ENCODE data around the gene NUMB.
"Not testable (repeated sequence)": the region's sequence is repeated elsewhere in the genome, so short reads cannot be mapped to it uniquely, and the experiment has no call there.

Gene NUMB

GRCh38 chr14:73463411-73463810 lies 5.1 kb upstream of the NUMB start:
- DNase-seq, result no peak

- no peak for DNase-seq
Observed at GRCh38 chr14:73462815-73463214, 4.5 kb upstream of the NUMB start.

GRCh38 chr14:73462048-73462715 lies 3.8 kb upstream of the NUMB start:
- peak; percentile 83 for DNase-seq

GRCh38 chr14:73461478-73462047 lies 3.2 kb upstream of the NUMB start:
- DNase-seq, result no peak

- DNase-seq, result peak; percentile 51
Observed at GRCh38 chr14:73460691-73461127, 2.4 kb upstream of the NUMB start.

DNA sequence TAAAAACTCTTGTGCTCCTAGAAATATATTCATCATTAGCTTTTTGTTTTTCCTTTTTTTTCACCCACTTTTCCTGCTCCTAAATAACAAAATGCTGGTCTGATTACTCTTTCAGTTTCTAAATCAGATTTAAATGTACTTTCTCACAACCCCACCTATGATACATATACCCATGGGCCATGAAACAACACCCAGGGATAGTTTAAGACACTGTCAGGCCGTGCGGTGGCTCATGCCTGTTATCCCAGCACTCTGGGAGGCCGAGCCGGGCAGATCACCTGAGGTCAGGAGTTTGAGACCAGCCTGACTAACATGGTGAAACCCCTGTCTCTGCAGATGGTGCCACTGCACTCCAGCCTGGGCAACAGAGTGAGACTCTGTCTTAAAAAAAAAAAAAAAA lies 1.6 kb upstream of the NUMB start:
- DNase-seq, result no peak

DNA sequence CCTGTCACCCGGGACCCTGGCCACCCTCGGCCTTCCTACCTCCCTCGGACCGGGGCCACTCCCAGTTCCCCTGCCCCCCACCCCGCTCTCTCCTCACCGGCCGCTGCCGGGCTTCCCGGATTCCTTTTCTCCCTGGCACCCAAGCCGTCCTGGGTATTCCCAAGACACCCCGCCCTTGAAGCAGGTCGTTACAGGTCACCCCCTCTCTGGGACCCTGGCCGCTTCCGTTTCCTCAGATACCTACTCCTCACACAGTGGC lies 493 bp downstream of the NUMB start:
- no peak for DNase-seq

GRCh38 chr14:73457041-73457923 lies 1.1 kb downstream of the NUMB start:
- DNase-seq, result no peak

- no peak for DNase-seq
Observed at GRCh38 chr14:73455294-73455693, 3.1 kb downstream of the NUMB start.

GRCh38 chr14:73452341-73453186 lies 5.8 kb downstream of the NUMB start:
- DNase-seq, result no peak

- DNase-seq, result no peak
Observed at GRCh38 chr14:73443758-73444157, 14.6 kb downstream of the NUMB start.

DNA sequence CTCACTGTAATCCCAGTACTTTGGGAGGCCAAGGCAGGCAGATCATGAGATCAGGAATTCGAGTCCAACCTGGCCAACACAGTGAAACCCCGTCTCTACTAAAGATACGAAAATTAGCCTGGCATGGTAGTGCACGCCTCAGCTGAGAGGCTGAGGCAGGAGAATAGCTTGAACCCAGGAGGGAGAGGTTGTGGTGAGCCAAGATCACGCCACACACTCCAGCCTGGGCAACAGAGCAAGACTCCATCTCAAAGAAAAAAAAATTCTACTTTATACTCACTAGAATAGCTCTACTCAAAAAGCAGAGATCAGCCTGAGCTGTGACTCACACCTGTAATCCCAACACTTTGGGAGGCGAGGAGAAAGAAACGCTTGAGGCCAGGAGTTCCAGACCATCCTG lies 17.1 kb downstream of the NUMB start:
- no peak for DNase-seq

DNA sequence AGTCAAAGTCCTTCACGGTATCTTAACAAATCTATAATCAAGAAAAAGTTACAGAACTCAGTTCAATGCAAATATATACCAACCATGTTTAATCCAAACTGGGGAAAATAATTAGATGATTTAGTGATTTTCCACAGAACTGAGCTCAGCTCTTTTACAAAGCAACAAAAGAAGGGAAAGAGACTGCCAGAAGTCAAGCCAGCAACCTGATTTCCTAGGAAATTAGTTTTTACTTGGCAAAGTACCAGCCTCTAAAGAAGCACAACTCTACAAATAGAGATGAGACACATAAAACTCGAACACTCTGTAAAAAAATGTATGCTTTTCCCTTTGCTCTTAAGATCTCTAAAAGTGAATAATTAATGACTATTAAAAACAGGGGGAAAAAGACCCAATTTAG lies 19.4 kb downstream of the NUMB start:
- no peak for DNase-seq

DNA sequence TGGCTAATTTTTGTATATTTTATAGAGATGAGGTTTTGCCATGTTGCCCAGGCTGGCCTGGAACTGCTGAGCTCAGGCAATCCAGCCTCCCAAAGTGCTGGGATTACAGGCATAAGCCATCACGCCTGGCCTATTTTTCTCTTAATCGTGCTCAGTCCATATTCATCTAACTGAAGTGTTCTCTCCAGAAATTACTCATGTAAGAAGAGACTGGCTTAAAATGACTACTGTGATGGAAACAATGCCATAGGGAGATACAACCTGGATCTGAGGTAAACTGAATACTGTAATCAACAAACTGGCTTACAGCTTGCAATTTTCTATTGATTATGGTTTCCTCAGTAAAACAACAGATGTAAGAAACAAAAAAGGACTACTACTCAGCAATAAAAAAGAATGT lies 21.1 kb downstream of the NUMB start:
- no peak for DNase-seq

DNA sequence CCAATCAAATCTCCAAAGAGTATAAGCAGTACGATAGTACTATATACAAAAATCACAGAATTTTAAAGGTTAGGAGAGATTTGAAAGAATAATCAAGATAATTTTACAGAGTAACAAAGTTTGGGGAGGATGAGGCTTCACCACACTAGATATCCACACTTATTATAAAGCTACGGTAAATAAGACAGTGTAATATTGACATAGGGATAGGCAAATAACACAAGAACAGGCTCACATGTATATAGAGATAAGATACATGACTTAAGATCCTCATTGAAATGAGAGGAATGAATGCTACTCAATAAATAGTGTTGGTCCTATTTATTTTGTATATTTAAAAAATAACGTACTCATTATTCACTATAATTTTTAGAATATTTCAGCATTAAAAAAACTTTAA lies 26.2 kb downstream of the NUMB start:
- no peak for DNase-seq

DNA sequence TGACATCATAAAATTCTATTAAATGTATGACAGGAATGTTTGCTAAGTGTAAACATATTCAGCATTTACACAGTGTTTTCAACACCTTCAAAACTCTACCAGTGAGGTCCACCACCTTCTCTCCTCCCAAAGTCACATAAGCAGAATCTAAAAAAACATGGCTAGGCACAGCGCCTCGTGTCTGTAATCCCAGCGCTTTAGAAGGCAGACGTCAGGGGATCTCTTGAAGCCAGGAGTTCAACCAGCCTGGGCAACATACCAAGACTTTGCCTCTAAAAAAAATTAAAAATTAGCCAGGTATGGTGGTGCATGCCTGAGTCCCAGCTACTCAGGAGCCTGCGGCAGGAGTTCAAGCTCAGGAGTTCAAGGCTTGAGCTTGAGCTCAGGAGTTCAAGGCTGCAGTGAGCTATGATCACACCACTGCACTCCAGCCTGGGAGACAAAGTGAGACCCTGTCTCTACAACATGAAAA lies 30.0 kb downstream of the NUMB start:
- DNase-seq, result peak; percentile 11

DNA sequence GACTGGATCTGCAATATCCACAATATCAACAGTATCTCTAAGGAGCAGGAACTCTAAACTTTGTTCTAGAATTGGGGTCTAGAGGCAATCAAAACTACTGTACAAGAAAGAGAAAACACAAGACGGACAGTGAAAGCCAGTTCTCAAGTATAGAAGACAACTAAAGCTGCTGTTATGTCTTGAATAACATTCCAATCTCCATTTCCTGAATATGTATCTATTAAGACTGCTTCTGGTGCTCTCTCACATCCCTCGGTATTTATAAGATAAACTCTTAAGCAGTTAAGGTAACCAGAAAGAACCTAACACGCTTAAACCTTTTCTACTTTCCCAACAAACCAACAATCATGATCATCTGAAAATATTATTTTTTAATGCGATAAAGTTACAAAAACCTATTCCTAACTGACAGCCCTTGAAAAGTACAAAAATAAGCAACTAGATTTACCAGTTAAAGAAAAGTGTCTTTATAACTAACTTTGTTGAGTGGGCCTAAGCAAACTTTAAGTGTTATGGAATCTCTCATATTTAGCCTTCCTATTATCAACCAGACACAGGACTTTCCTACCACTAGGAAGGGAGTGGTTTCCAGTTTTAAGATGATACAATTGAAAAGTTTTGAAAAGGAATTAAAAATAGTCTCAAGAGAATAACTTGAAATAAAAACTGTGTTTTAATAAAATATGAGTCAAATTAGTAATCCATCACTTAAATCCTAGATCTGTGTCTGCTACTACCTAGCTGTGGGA lies 30.7 kb downstream of the NUMB start:
- no peak for DNase-seq

- DNase-seq, result no peak
Observed at GRCh38 chr14:73426877-73427276, 31.5 kb downstream of the NUMB start.

DNA sequence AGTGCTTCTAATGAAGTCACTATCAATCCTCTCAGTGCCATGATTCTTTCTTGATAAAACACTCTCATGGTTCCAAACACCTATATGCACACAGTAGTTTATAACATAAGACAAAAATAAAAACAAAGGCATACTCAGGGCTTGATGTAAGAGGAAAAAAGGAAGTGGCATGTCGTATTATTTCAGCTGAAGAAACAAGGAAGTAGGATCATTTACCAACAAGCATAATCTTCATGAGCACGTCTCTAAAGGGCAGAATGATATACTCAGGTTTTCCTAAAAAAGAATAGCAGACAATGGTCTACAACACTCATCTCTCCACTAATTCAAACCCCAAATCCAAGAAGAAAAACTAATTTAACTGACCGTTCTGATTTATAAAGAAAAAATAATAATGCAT lies 33.9 kb downstream of the NUMB start:
- no peak for DNase-seq

DNA sequence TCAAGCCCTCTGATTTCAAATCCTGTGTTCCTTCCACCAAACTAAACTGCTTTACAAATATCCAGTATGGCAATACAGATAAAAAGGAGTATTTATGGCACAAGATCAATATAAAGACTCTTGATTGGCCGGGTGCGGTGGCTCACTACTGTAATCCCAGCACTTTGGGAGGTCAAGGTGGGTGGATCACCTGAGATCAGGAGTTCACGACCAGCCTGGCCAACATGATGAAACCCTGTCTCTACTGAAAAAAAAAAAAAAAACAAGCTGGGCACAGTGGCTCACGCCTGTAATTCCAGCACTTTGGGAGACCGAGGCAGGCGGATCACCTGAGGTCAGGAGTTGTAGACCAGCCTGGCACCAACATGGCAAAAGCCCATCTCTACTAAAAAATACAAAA lies 35.3 kb downstream of the NUMB start:
- not testable (repeated sequence) for DNase-seq

GRCh38 chr14:73422515-73422914 lies 35.8 kb downstream of the NUMB start:
- peak; percentile 4 for DNase-seq

- DNase-seq, result no peak
Observed at GRCh38 chr14:73418227-73418626, 40.1 kb downstream of the NUMB start.

DNA sequence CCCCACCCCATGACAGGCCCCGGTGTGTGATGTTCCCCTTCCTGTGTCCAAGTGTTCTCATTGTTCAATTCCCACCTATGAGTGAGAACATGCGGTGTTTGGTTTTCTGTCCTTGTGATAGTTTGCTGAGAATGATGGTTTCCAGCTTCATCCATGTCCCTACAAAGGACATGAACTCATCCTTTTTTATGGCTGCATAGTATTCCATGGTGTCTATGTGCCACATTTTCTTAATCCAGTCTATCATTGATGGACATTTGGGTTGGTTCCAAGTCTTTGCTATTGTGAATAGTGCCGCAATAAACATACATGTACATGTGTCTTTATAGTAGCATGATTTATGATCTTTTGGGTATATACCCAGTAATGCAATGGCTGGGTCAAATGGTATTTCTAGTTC lies 52.1 kb downstream of the NUMB start:
- not testable (repeated sequence) for DNase-seq

Data from DMS153 (cell line).